GM12864 (cell line): Measurements from ENCODE around the gene AFF1.

Source experiments
- DNase-seq: peaks from one replicate; pipeline ENCODE4 v3.0.0-alpha.2; 2011; ENCODE audit warnings: low read depth
- H3K4me3 ChIP-seq: 2 replicates; pipeline ENCODE4 v1.5.1; 2011; ENCODE audit warnings: mild to moderate bottlenecking, low read depth, low read length, control low read depth
- CTCF ChIP-seq: IDR thresholded peaks from 2 replicates; pipeline ENCODE4 v1.5.1; 2011; ENCODE audit warnings: low read depth, mild to moderate bottlenecking, moderate library complexity, low read length, control low read depth, inconsistent platforms; ENCODE audit errors: missing control alignments

The AFF1 gene

GRCh38 chr4:87166296-87166854 is 231.6 kb downstream of the AFF1 start:
- H3K4me3 ChIP-seq: no peak overlapping the region
- TF ChIP-seq CTCF: no peak
- no peak for DNase-seq

- no peak for TF ChIP-seq CTCF
- DNase-seq: no peak
These were observed 237.1 kb downstream of the AFF1 start for GRCh38 chr4:87171944-87172343.

GRCh38 chr4:87174672-87175071 is 239.9 kb downstream of the AFF1 start:
- H3K4me3 ChIP-seq: no peak overlapping the region
- no peak for TF ChIP-seq CTCF
- no peak for DNase-seq

More at GRCh38 chr4:87171944-87172343, 237.1 kb downstream of the AFF1 start:
- no peak overlapping the region for H3K4me3 ChIP-seq

GRCh38 chr4:87179751-87180150 is 244.9 kb downstream of the AFF1 start:
- DNase-seq: no peak
- TF ChIP-seq CTCF: no peak
- no peak overlapping the region for H3K4me3 ChIP-seq

- no peak for TF ChIP-seq CTCF
- no peak overlapping the region for H3K4me3 ChIP-seq
- DNase-seq: no peak
These were observed 246.0 kb downstream of the AFF1 start for GRCh38 chr4:87180767-87181166.

GRCh38 chr4:87185146-87185870 is 250.5 kb downstream of the AFF1 start:
- H3K4me3 ChIP-seq: no peak overlapping the region
- DNase-seq: no peak
- TF ChIP-seq CTCF: no peak

GRCh38 chr4:87188048-87188447 is 253.2 kb downstream of the AFF1 start:
- no peak for DNase-seq
- TF ChIP-seq CTCF: no peak
- H3K4me3 ChIP-seq: no peak overlapping the region
